ENCODE measurements around the gene HSD17B10.

Gene HSD17B10

GRCh38 chrX:53452812-53453211, 18.6 kb upstream of the HSD17B10 start:
- H3K4me3 ChIP-seq (ENCODE audit: low read depth, low read length): no peak overlapping the region
- H3K27me3 ChIP-seq (ENCODE audit: insufficient read depth, low read depth, severe bottlenecking): peaks cover 44% of the 10 kb centered on the region
- TF ChIP-seq CTCF (IDR thresholded peaks at IDR 0.05; ENCODE audit: low read depth, low read length): no peak
- H3K27ac ChIP-seq: no peak overlapping the region
- H3K36me3 ChIP-seq: no peaks in the 10 kb centered on the region
- no peaks in the 10 kb centered on the region for H3K9me3 ChIP-seq (ENCODE audit: severe bottlenecking)
- no peak for DNase-seq

DNA sequence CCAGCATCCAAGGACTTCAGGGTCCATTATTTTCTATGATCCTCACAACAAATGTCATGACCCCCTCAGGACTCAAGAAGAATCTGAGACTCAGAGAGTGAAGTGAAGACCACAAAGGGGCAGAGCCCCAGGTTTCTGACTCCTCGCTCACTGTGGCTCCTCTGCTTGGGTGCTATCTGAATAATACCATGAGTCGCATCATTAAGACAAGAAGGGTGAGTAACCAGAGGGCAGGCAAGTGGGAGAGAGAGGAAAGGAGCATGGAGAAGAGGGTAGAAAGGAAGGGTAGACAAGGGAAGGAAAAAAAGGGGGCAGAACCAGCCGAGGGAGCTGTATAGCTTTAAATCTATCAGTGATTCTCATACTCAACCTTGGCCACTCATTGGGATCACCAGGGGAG, 15.5 kb upstream of the HSD17B10 start:
- no peak for DNase-seq
- H3K4me3 ChIP-seq (ENCODE audit: low read depth, low read length): no peak overlapping the region
- H3K9me3 ChIP-seq (ENCODE audit: severe bottlenecking): no peaks in the 10 kb centered on the region
- H3K27ac ChIP-seq: no peak overlapping the region
- H3K36me3 ChIP-seq: no peaks in the 10 kb centered on the region
- peaks cover 24% of the 10 kb centered on the region for H3K27me3 ChIP-seq (ENCODE audit: insufficient read depth, low read depth, severe bottlenecking)
- TF ChIP-seq CTCF (IDR thresholded peaks at IDR 0.05; ENCODE audit: low read depth, low read length): no peak

- H3K27ac ChIP-seq: no peak overlapping the region
- no peak for DNase-seq
- no peaks in the 10 kb centered on the region for H3K9me3 ChIP-seq (ENCODE audit: severe bottlenecking)
- no peaks in the 10 kb centered on the region for H3K36me3 ChIP-seq
- H3K4me3 ChIP-seq (ENCODE audit: low read depth, low read length): no peak overlapping the region
- peaks cover 24% of the 10 kb centered on the region for H3K27me3 ChIP-seq (ENCODE audit: insufficient read depth, low read depth, severe bottlenecking)
- no peak for TF ChIP-seq CTCF (IDR thresholded peaks at IDR 0.05; ENCODE audit: low read depth, low read length)
Observed at GRCh38 chrX:53447441-53447840, 13.3 kb upstream of the HSD17B10 start.

GRCh38 chrX:53445977-53446376, 11.8 kb upstream of the HSD17B10 start:
- Histone ChIP-seq H3K36me3 (no peaks in the 10 kb centered on the region), H3K27me3 (ENCODE audit: insufficient read depth, low read depth, severe bottlenecking) (peaks cover 33% of the 10 kb centered on the region), H3K27ac (no peak overlapping the region), H3K4me3 (ENCODE audit: low read depth, low read length) (no peak overlapping the region), H3K9me3 (ENCODE audit: severe bottlenecking) (no peaks in the 10 kb centered on the region)
- peak; percentile 55 for DNase-seq
- TF ChIP-seq CTCF (IDR thresholded peaks at IDR 0.05; ENCODE audit: low read depth, low read length): peak; percentile 80

DNA sequence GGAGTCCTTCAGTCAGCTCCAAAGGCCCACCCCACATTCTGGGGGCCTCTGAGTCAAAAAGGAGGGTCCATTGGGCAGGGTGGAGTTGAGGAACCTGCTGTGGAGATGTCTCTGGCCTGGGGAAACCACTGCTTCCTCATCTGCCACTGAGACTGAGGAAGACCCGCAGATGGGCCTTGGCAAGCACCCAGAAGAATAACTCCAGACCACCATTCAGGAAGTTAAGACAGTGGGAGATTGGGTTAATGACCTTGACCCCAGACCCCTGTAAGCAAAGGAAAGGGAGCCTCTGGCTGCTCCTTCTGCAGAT, 8.1 kb upstream of the HSD17B10 start:
- Histone ChIP-seq H3K36me3 (no peaks in the 10 kb centered on the region), H3K4me3 (ENCODE audit: low read depth, low read length) (no peak overlapping the region)
- no peak for TF ChIP-seq CTCF (IDR thresholded peaks at IDR 0.05; ENCODE audit: low read depth, low read length)

DNA sequence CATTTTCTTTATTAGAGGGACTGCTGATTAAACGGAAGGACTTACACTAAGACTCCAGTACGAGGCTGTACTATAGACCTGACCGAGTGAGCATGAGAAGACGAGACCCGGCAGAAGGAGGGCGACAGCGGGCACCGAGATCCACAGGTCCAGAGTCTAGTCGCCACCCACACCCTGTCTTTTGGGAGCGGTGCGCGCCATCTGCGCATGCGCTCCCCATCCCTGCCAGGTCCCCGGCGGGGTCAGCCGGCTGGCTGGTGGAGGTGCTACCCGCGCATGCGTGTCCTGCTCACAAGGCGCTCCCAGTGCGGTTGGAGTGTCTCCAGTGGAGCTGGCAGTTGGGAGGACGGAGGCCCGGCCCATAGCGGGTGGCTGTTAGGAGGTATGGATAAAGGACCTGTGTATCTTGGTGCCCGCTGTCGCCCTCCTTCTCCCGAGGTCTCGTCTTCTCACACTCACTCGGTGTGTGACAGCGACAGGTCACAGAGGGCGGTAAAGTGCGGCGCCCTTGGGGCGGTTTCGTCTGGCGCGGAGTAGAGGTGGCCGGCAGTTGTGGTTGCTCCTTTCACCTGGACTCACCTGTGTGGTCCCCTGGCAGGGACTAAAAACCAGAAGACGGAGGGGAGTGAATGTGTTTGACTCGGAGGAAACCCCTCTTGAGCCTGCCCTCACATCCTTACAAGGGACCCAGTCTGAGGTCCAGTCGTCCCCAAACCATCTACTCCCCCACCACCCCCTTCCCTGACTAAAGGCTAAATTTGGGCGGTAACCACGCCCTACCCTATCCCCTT, 7.6 kb upstream of the HSD17B10 start:
- TF ChIP-seq CTCF (IDR thresholded peaks at IDR 0.05; ENCODE audit: low read depth, low read length): no peak
- Histone ChIP-seq H3K4me3 (ENCODE audit: low read depth, low read length) (no peak overlapping the region), H3K9me3 (ENCODE audit: severe bottlenecking) (no peaks in the 10 kb centered on the region), H3K27me3 (ENCODE audit: insufficient read depth, low read depth, severe bottlenecking) (peaks cover 49% of the 10 kb centered on the region), H3K36me3 (no peaks in the 10 kb centered on the region), H3K27ac (no peak overlapping the region)
- no peak for DNase-seq

More for the DNA sequence above, 8.1 kb upstream of the HSD17B10 start:
- Histone ChIP-seq H3K27me3 (ENCODE audit: insufficient read depth, low read depth, severe bottlenecking) (peaks cover 51% of the 10 kb centered on the region), H3K27ac (no peak overlapping the region), H3K9me3 (ENCODE audit: severe bottlenecking) (no peaks in the 10 kb centered on the region)
- DNase-seq: no peak

Measured in WERI-Rb-1 (cell line).